ENCODE data around the gene APLP1.
"Not testable (repeated sequence)": the region's sequence is repeated elsewhere in the genome, so short reads cannot be mapped to it uniquely, and the experiment has no call there.

The APLP1 gene

DNA sequence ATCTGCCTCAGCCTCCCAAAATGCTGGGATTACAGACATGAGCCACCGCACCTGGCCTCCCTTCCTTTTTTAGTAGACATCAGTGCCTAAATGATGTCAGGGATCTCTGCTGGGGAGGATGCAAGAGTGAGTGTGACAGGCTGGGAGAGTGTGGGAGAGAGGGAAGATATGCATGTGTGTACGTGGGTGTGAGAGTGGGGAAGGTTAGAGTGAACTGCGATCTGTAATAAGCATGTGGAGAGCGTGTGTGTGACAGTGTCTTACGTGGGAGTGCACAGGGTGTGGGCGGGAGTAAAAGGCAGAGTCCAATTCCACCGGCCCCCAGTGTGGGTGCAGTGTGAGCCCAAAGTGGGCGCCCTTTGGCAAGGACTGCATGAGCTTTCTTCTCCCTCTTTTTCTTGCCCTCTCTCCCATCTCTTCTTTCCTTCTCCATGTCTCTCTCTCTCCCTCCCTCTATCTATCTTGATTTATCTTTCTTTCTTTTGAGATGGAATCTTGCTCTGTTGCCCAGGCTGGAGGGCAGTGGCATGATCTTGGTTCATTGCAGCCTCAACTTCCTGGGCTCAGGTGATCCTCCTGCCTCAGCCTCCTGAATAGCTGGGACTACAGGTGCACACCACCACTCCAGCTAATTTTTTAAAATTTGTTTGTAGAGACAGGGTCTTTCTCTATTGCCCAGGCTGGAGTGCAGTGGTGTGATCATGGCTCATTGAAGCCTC, 15.2 kb upstream of the APLP1 start:
- DNase-seq: no peak

GRCh38 chr19:35856546-35857149, 11.7 kb upstream of the APLP1 start, which contains the start of gene KIRREL2:
TSS of gene KIRREL2 (plus strand) at chr19:35856911. CDS start at chr19:35857120, 209 bp downstream.
- no peak for DNase-seq

DNA sequence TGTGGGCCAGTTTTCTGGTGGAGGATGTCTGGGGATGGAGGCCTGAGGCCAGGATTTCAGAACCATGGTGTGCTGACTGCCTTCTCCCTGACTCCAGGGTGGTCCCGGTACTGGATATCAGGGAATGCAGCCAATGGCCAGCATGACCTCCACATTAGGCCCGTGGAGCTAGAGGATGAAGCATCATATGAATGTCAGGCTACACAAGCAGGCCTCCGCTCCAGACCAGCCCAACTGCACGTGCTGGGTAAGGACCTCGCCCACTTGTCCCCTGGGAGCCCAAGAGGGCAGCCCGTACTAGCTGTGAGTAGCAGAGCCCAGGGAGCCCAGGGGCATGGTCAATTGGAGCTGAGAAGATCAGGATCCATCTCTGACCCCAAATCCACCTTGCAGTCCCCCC, 10.1 kb upstream of the APLP1 start:
- DNase-seq: no peak

DNA sequence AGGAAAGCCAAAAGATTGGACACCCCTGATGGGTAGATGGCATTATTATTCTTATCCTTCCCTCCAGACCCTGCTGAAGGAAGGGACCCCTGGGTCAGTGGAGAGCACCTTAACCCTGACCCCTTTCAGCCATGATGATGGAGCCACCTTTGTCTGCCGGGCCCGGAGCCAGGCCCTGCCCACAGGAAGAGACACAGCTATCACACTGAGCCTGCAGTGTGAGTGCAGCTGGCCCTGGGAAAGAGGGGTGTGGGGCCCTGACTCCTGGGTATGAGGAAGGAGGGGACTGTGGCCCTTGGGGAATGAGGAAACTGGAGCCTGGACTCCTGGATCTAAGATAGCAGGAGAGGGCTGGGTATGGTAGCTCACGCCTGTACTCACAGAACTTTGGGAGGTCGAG, 9.0 kb upstream of the APLP1 start:
- no peak for DNase-seq

- DNase-seq: no peak
These were observed 7.9 kb upstream of the APLP1 start for GRCh38 chr19:35860436-35860817.

DNA sequence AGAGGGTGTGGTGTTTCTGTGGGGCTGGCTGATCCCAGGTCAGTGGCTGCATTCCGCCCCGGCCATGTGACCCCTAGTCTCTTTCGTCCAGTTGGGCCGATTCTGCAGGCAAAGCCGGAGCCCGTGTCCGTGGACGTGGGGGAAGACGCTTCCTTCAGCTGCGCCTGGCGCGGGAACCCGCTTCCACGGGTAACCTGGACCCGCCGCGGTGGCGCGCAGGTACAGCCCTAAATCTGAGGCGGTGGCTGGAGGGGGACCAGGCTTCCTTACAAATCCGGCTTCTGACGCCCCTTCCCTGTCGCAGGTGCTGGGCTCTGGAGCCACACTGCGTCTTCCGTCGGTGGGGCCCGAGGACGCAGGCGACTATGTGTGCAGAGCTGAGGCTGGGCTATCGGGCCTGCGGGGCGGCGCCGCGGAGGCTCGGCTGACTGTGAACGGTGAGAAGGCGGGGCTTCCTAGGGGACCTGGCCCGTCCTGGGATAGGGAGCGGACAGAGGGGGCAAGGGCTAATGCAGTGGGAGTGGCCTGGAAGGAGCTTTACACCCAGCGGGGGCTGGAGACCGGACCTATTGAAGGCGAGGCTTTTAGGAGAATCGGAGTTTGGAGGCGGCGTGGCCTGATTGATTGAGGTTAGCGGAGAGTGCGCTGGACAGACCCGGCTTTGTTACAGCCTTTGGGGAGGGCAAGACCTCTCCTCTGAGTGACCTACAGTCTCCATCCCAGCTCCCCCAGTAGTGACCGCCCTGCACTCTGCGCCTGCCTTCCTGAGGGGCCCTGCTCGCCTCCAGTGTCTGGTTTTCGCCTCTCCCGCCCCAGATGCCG, 7.3 kb upstream of the APLP1 start:
- DNase-seq: no peak

DNA sequence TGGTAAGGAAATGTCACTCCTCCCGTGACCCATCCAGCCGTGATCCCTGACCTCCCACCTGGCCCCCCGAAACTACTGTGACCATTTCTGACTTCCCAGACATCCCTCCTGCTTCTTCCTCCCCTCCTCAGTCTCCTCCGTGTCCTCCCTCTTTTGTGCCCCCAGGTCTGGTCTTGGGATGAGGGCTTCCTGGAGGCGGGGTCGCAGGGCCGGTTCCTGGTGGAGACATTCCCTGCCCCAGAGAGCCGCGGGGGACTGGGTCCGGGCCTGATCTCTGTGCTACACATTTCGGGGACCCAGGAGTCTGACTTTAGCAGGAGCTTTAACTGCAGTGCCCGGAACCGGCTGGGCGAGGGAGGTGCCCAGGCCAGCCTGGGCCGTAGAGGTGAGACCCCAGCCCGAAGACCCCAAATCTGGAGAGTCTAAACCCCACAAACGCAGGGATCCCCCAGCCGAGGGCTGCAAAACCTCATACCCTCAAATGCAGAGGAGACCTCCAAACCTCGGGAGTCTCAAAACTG, 6.7 kb upstream of the APLP1 start:
- no peak for DNase-seq

DNA sequence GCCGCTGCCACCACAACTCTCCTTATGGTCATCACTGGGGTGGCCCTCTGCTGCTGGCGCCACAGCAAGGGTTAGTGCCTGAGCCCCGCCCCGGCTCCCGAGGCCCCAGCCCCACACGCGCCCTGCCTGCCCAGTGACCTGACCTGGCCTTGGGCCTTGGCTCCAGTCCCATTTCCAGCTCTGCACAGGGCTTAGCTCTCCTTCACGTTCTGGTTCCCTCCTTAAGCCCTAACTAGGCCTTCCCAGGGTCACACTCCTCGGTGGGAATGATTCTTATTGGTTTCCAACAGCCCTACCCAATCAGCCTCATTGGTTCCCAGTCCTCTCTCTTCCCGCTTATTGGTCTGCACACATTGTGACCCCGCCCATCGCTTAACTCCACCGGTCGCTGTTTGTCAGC, 5.8 kb upstream of the APLP1 start:
- no peak for DNase-seq

DNA sequence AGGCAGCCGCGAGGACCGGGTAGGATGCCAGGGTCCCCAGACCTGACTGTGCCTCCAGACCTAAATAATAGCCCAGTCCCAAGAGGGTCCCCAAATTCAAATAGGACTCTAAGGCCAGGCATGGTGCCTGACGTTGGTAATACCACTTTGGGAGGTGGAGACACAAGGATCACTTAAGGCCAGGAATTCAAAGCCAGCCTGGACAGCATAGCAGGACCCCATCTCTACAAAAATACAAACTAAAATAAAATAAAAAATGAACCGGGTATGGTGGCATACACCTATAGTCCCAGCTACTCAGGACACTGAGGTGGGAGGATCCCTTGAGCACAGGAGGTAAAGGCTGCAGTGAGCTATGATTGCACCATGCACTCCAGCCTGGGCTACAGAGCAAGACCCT, 5.4 kb upstream of the APLP1 start:
- no peak for DNase-seq

- DNase-seq: no peak
These were observed 501 bp downstream of the APLP1 start for GRCh38 chr19:35868823-35869326.

GRCh38 chr19:35869327-35870123, 1.2 kb downstream of the APLP1 start:
- peak; percentile 76 for DNase-seq

GRCh38 chr19:35870124-35870736, 1.9 kb downstream of the APLP1 start:
- not testable (repeated sequence) for DNase-seq

GRCh38 chr19:35870798-35871197, 2.4 kb downstream of the APLP1 start:
- no peak for DNase-seq

DNA sequence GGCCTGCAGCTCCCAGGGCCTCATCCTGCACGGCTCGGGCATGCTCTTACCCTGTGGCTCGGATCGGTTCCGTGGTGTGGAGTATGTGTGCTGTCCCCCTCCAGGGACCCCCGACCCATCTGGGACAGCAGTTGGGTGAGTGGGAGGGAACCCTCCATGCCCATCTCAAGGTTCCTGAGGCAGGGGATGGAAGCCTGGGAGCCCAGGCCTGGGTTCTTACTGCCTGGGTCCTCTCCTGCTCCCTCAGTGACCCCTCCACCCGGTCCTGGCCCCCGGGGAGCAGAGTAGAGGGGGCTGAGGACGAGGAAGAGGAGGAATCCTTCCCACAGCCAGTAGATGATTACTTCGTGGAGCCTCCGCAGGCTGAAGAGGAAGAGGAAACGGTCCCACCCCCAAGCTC, 3.2 kb downstream of the APLP1 start:
- no peak for DNase-seq

GRCh38 chr19:35872180-35872579, 3.8 kb downstream of the APLP1 start:
- DNase-seq: no peak

DNA sequence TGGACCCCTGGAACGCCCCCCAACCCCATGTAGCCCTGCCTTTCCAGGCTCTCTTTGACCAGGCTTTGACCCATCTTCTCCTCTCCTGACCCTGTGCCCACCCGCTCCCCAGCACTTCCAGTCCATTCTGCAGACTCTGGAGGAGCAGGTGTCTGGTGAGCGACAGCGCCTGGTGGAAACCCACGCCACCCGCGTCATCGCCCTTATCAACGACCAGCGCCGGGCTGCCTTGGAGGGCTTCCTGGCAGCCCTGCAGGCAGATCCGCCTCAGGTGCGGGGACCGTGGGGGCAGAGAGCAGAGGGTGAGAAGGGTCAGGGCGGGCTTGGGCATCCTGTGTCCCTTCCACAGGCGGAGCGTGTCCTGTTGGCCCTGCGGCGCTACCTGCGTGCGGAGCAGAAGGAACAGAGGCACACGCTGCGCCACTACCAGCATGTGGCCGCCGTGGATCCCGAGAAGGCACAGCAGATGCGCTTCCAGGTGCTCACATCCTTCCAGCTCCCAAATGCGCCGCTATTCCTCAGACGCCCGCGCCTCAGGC, 6.1 kb downstream of the APLP1 start:
- DNase-seq: no peak

DNA sequence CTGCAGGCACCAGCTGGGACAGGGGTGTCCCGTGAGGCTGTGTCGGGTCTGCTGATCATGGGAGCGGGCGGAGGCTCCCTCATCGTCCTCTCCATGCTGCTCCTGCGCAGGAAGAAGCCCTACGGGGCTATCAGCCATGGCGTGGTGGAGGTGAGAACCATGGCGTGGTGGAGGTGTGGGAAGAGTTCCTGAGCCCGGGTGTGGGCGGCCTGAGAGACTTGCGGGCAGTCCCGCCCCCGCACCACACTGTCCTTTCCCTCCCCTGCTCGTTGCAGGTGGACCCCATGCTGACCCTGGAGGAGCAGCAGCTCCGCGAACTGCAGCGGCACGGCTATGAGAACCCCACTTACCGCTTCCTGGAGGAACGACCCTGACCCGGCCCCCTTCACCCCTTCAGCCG, 10.7 kb downstream of the APLP1 start:
- DNase-seq: no peak

DNA sequence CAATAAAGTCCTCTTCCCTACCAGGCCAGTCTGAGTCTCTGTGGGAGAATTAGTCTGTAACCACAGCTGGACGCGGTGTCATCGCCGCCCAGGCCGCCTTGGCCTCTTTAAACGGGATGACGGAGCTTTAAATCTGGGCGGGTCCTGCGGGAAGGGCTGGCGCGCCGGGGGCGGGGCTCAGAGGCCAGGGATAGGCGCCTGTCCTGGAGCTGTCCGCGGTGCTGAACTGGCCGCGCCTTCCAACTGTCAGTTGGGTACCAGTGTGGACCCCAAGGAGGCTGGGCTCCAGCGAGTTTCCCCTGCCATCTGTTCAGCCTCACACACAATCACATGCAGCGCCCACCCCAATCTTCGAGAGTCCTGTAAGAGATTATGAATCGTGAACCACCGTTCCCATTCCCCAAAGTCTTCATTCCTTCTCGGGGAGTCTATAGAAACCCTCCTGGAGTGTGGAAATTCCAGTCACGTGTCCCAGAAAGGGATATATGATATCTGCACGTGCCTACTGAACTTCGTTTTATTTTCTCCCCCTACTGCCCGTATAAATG, 11.5 kb downstream of the APLP1 start:
- DNase-seq: peak; percentile 61

GRCh38 chr19:35882114-35882832, 13.9 kb downstream of the APLP1 start:
- peak; percentile 69 for DNase-seq

GRCh38 chr19:35883882-35884281, 15.5 kb downstream of the APLP1 start:
- DNase-seq: no peak
